ENCODE measurements around the gene DGKH. TPM values are rescaled to one million over a fixed set of nuclear protein-coding genes. Genes with fewer than 3 reads are reported as not detected.

The DGKH gene
- total RNA-seq, 1 donor from 2014 or later: 18.7 TPM

DNA sequence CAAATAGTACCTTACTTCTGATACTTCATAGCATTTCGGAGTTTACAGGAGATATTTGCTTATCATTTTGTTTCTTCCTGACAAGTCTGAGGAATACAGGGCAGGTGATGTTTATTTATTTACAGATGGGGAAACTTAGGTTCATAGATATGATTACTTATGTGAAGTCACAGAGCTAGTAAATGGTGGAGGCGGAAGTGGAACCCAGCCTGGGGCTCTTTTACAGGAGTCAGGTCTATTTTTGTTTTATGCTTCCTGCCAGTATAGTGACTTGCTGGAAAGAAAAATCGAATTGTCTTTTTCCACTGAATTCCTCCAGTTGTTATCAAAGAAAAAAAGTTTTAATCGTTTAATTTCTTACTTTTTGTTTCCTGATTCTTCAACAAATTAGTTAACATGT, 66.5 kb downstream of the DGKH start:
- Histone ChIP-seq H3K4me3 (no peak overlapping the region), H3K4me1 (peaks cover 13% of the 10 kb centered on the region), H3K27ac (no peak overlapping the region), H3K27me3 (ENCODE audit: low read depth) (no peaks in the 10 kb centered on the region), H3K9me3 (no peaks in the 10 kb centered on the region), H3K36me3 (no peaks in the 10 kb centered on the region)
- DNase-seq (no peak), ATAC-seq (no peak)
- intact Hi-C loops (cut with DNase I): loop anchor here (10.0 kb wide), 1 partner anchor 450 kb away; no protein-coding TSS in a partner anchor
- no peak for TF ChIP-seq CTCF (IDR thresholded peaks at IDR 0.05)

DNA sequence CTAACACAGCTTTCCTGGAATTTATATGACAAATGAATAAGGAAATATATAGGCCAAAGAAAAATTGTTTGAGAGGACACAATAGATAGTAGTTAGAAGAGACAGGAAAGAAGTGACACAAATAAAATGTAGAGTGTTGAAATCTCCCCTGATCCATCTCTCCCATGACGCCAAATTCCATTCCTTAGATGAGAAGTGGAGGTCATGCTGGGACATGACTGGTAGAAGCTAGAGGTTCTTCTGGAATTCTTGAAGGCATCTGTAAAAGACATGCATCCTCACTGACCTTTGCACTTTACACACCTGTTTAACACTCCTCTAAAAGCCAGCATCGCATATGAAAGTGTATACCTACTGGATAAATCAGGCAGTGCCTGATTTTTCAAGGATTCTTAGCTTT, 67.8 kb downstream of the DGKH start:
- DNase-seq: no peak
- no peak for ATAC-seq
- peaks cover 4% of the 10 kb centered on the region for H3K4me1 ChIP-seq
- no peaks in the 10 kb centered on the region for H3K9me3 ChIP-seq
- no peak overlapping the region for H3K4me3 ChIP-seq
- intact Hi-C loops (cut with DNase I): loop anchor here (10.0 kb wide), 1 partner anchor 451 kb away; no protein-coding TSS in a partner anchor
- H3K36me3 ChIP-seq: no peaks in the 10 kb centered on the region
- H3K27ac ChIP-seq: no peak overlapping the region
- no peaks in the 10 kb centered on the region for H3K27me3 ChIP-seq (ENCODE audit: low read depth)
- TF ChIP-seq CTCF (IDR thresholded peaks at IDR 0.05): no peak

DNA sequence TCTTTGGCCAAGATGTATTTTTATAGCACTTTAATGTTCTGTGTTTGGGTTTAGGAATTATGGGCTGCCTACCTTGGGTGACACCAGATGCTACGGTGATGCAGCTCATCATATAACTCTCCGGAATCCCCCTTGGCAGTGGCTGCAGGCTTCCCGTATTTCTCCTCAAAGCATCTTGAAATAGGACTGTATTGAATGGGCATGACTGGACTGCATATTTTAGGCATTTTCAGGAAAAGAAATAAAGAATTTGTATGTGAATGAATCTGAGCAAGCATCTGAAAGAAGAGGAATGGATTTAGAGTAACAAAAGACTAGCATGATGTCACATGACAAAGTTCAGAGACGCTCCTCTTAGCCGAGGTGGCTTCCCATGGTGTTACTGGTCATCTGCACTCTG, 70.6 kb downstream of the DGKH start:
- ATAC-seq (no peak), DNase-seq (no peak)
- intact Hi-C loops (cut with DNase I): loop anchor here (10.0 kb wide), 1 partner anchor 454 kb away; no protein-coding TSS in a partner anchor
- no peak overlapping the region for H3K4me3 ChIP-seq
- H3K27me3 ChIP-seq (ENCODE audit: low read depth): no peaks in the 10 kb centered on the region
- TF ChIP-seq CTCF (IDR thresholded peaks at IDR 0.05): no peak
- H3K9me3 ChIP-seq: no peaks in the 10 kb centered on the region
- H3K4me1 ChIP-seq: peaks cover 3% of the 10 kb centered on the region
- no peaks in the 10 kb centered on the region for H3K36me3 ChIP-seq
- no peak overlapping the region for H3K27ac ChIP-seq

GRCh38 chr13:42119875-42120274, 71.4 kb downstream of the DGKH start:
- Histone ChIP-seq H3K27me3 (ENCODE audit: low read depth) (no peaks in the 10 kb centered on the region), H3K9me3 (no peaks in the 10 kb centered on the region), H3K27ac (no peak overlapping the region), H3K4me1 (no peaks in the 10 kb centered on the region), H3K4me3 (no peak overlapping the region), H3K36me3 (no peaks in the 10 kb centered on the region)
- no peak for ATAC-seq
- intact Hi-C loops (cut with DNase I): loop anchor here (10.0 kb wide), 1 partner anchor 455 kb away; no protein-coding TSS in a partner anchor
- no peak for TF ChIP-seq CTCF (IDR thresholded peaks at IDR 0.05)
- no peak for DNase-seq

DNA sequence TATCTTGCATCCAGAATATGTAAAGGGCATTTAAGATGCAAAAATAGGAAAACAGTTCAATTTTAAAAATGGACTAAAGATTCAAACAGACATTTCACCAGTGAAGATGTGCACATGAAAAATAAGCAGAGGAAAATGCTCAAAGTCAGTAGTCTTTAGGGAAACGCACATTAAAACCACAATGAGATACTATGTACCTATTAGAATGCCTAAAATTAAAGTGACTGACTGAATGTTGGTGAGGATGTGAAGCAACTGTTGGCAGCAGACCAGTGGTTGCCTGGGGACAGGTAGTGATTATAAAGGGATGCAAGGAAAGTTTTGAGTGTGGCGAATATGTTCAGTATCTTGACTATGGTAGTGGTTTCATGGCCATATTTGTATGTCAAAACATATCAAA, 75.2 kb downstream of the DGKH start:
- no peak overlapping the region for H3K27ac ChIP-seq
- peaks cover 8% of the 10 kb centered on the region for H3K36me3 ChIP-seq
- intact Hi-C loops (cut with DNase I): no loop called here
- H3K27me3 ChIP-seq (ENCODE audit: low read depth): no peaks in the 10 kb centered on the region
- TF ChIP-seq CTCF (IDR thresholded peaks at IDR 0.05): no peak
- DNase-seq: no peak
- H3K9me3 ChIP-seq: no peaks in the 10 kb centered on the region
- ATAC-seq: no peak
- H3K4me3 ChIP-seq: no peak overlapping the region
- no peaks in the 10 kb centered on the region for H3K4me1 ChIP-seq

- H3K27me3 ChIP-seq (ENCODE audit: low read depth): no peaks in the 10 kb centered on the region
- no peak for ATAC-seq
- intact Hi-C loops (cut with DNase I): no loop called here
Observed at GRCh38 chr13:42125046-42125445, 76.6 kb downstream of the DGKH start.

More at GRCh38 chr13:42125046-42125445, 76.6 kb downstream of the DGKH start:
- Histone ChIP-seq H3K4me3 (no peak overlapping the region), H3K9me3 (no peaks in the 10 kb centered on the region), H3K36me3 (peaks cover 22% of the 10 kb centered on the region), H3K4me1 (no peaks in the 10 kb centered on the region), H3K27ac (no peak overlapping the region)
- TF ChIP-seq CTCF (IDR thresholded peaks at IDR 0.05): no peak
- no peak for DNase-seq
